IMR-90 (cell line): Measurements from ENCODE around the gene NCKAP5. TPM values are rescaled to one million over a fixed set of nuclear protein-coding genes. Genes with fewer than 3 reads are reported as not detected.

Source experiments
- ATAC-seq: fragments of 200-7000 bp; cut with Tn5 transposase; 2 replicates; pipeline ENCODE4 v1.9.1; 2020; ENCODE audit warnings: low read depth, mild to moderate bottlenecking, moderate library complexity
- BruUV-seq: library from RNA; stranded (reverse); fragments of 400-500 nt; replicated peaks from 2 replicates; lab custom pipeline; 2021; lab: Mats Ljungman, UMichigan
- CTCF ChIA-PET: fragments of 300-600 bp; formaldehyde crosslinking; extraction: SDS; loops from one replicate; lab custom pipeline; 2021; ENCODE audit warnings: antibody characterized with exemption; lab: Yijun Ruan, JAX
- POLR2A ChIA-PET: fragments of 300-600 bp; sonication (Branson Sonifier 250); formaldehyde crosslinking; loops from one replicate; lab custom pipeline; 2022; ENCODE audit warnings: antibody characterized with exemption; ENCODE audit not compliant: unreplicated experiment; lab: Charles Lee
- DNase-seq: peaks from one replicate; pipeline ENCODE4 v3.0.0; 2013
- H2AFZ ChIP-seq: replicated peaks from 2 replicates; pipeline ENCODE3; 2013; ENCODE audit warnings: low read length, mild to moderate bottlenecking; ENCODE audit not compliant: poor library complexity
- H2AK5ac ChIP-seq: 2 replicates; pipeline ENCODE4 v1.6.1; 2013; ENCODE audit warnings: low read depth, low read length, inconsistent platforms
- H2AK9ac ChIP-seq: replicated peaks from 2 replicates; pipeline ENCODE3; 2013; ENCODE audit warnings: mild to moderate bottlenecking, low read depth, low read length, moderate library complexity; ENCODE audit not compliant: poor library complexity
- H2BK120ac ChIP-seq: 2 replicates; pipeline ENCODE4 v1.6.1; 2013; ENCODE audit warnings: low read depth, low read length, inconsistent platforms
- H2BK15ac ChIP-seq: 3 replicates; pipeline ENCODE4 v1.6.1; 2013; ENCODE audit warnings: low read depth, low read length, inconsistent platforms
- H2BK20ac ChIP-seq: 2 replicates; pipeline ENCODE4 v1.6.1; 2013; ENCODE audit warnings: low read depth, mild to moderate bottlenecking, inconsistent platforms, low read length, moderate library complexity
- H2BK5ac ChIP-seq: 2 replicates; pipeline ENCODE4 v1.6.1; 2013; ENCODE audit warnings: mild to moderate bottlenecking, low read depth, low read length, inconsistent platforms; ENCODE audit not compliant: poor library complexity, severe bottlenecking
- H3K14ac ChIP-seq: replicated peaks from 2 replicates; pipeline ENCODE4 v1.6.1; 2013; ENCODE audit warnings: low read depth, low read length, inconsistent platforms
- H3K18ac ChIP-seq: 2 replicates; pipeline ENCODE4 v1.6.1; 2013; ENCODE audit warnings: low read depth, low read length, control low read depth
- H3K23ac ChIP-seq: 2 replicates; pipeline ENCODE4 v1.6.1; 2013; ENCODE audit warnings: low read depth, low read length, inconsistent platforms
- H3K27ac ChIP-seq: 2 replicates; pipeline ENCODE4 v1.5.1; 2013; ENCODE audit warnings: mild to moderate bottlenecking, control low read depth, low read length; ENCODE audit not compliant: insufficient read depth
- H3K27me3 ChIP-seq: 2 replicates; pipeline ENCODE4 v1.6.1; 2013; ENCODE audit warnings: low read length; ENCODE audit not compliant: control insufficient read depth, insufficient read depth
- H3K36me3 ChIP-seq: 2 replicates; pipeline ENCODE4 v1.6.1; 2013; ENCODE audit warnings: low read length, mixed read lengths; ENCODE audit not compliant: control insufficient read depth, insufficient read depth
- H3K4ac ChIP-seq: 2 replicates; pipeline ENCODE4 v1.6.1; 2013; ENCODE audit warnings: low read depth, low read length, inconsistent platforms
- H3K4me1 ChIP-seq: 2 replicates; pipeline ENCODE4 v1.6.1; 2013; ENCODE audit warnings: low read length, mixed read lengths; ENCODE audit not compliant: control insufficient read depth, insufficient read depth
- H3K4me2 ChIP-seq: 2 replicates; pipeline ENCODE4 v1.6.1; 2013; ENCODE audit warnings: low read depth, mild to moderate bottlenecking, control low read depth, low read length, moderate library complexity
- H3K4me3 ChIP-seq: 2 replicates; pipeline ENCODE4 v1.5.1; 2013; ENCODE audit warnings: low read depth, mild to moderate bottlenecking, control low read depth, low read length, moderate library complexity; ENCODE audit not compliant: insufficient read depth
- H3K56ac ChIP-seq: 2 replicates; pipeline ENCODE4 v1.6.1; 2013; ENCODE audit warnings: low read length, inconsistent platforms; ENCODE audit not compliant: insufficient read depth; ENCODE audit errors: extremely low read depth
- H3K79me1 ChIP-seq, 2 experiments: 2 replicates each; pipeline ENCODE4 v1.6.1; 2013; ENCODE audit warnings: low read length in 2 of 2, inconsistent platforms in 1 of 2, low read depth in 1 of 2
- H3K9ac ChIP-seq: 2 replicates; pipeline ENCODE4 v1.6.1; 2013; ENCODE audit warnings: low read depth, low read length, control low read depth
- H3K9me1 ChIP-seq: 2 replicates; pipeline ENCODE4 v1.6.1; 2013; ENCODE audit warnings: low read length, inconsistent platforms; ENCODE audit not compliant: insufficient read depth
- H3K9me3 ChIP-seq: 2 replicates; pipeline ENCODE4 v1.6.1; 2013; ENCODE audit warnings: low read length; ENCODE audit not compliant: control insufficient read depth, insufficient read depth
- H4K20me1 ChIP-seq: 2 replicates; pipeline ENCODE4 v1.6.1; 2013; ENCODE audit warnings: low read length, inconsistent platforms; ENCODE audit not compliant: insufficient read depth
- H4K5ac ChIP-seq: 2 replicates; pipeline ENCODE4 v1.6.1; 2013; ENCODE audit warnings: mild to moderate bottlenecking, low read depth, low read length, control low read depth
- H4K8ac ChIP-seq, 2 experiments: 2 replicates each; pipeline ENCODE4 v1.6.1; 2013; ENCODE audit warnings: low read depth in 2 of 2, low read length in 2 of 2, control low read depth in 1 of 2, inconsistent platforms in 1 of 2
- H4K91ac ChIP-seq: 2 replicates; pipeline ENCODE4 v1.6.1; 2013; ENCODE audit warnings: low read depth, low read length, inconsistent platforms; ENCODE audit not compliant: insufficient read depth
- BHLHE40 ChIP-seq: fragments of 150-350 bp; IDR thresholded peaks from 2 replicates; pipeline ENCODE4 v1.6.1; 2016; ENCODE audit warnings: mild to moderate bottlenecking, low read depth, low read length
- CEBPB ChIP-seq: IDR thresholded peaks from 2 replicates; pipeline ENCODE4 v1.6.1; 2012; ENCODE audit warnings: low read depth, low read length, improper control_type of control experiment
- CHD1 ChIP-seq: IDR thresholded peaks from 2 replicates; pipeline ENCODE4 v1.6.1; 2012; ENCODE audit warnings: low read depth, low read length, improper control_type of control experiment
- MAZ ChIP-seq: IDR thresholded peaks from 2 replicates; pipeline ENCODE4 v1.6.1; 2012; ENCODE audit warnings: low read depth, mild to moderate bottlenecking, low read length, improper control_type of control experiment, moderate library complexity, borderline replicate concordance
- NFE2L2 ChIP-seq: fragments of 150-350 bp; IDR thresholded peaks from 2 replicates; pipeline ENCODE4 v1.6.1; 2016; ENCODE audit warnings: low read depth, mild to moderate bottlenecking, low read length
- RAD21 ChIP-seq: IDR thresholded peaks from 2 replicates; pipeline ENCODE4 v1.6.1; 2012; ENCODE audit warnings: low read length, improper control_type of control experiment
- RFX5 ChIP-seq: IDR thresholded peaks from 2 replicates; pipeline ENCODE4 v1.8.0; 2012; ENCODE audit warnings: low read depth, mild to moderate bottlenecking, low read length, moderate library complexity
- WGBS, 2 experiments: methylation state at CpG; one replicate each; pipeline versions ENCODE4 v1.1.5 to v1.1.7; 2013; ENCODE audit warnings: missing lambda C conversion rate in 2 of 2; ENCODE audit not compliant: insufficient read length in 1 of 2; ENCODE audit errors: extremely low coverage in 2 of 2; 5-methylcytosine and 5-hydroxymethylcytosine counted together
- dilution Hi-C: fragments of 300-500 bp; cut with HindIII; formaldehyde crosslinking; loops from one replicate; pipeline ENCODE4 v1.14.3; 2018; ENCODE audit warnings: low sequenced_read_pairs; ENCODE audit not compliant: unreplicated experiment
- in situ Hi-C: fragments of 300-500 bp; cut with MboI; formaldehyde crosslinking; loops from 3 replicates; pipeline ENCODE4 v1.14.3; 2019; ENCODE audit warnings: low sequenced_read_pairs, inconsistent platforms, mixed read lengths
- intact Hi-C: fragments of 100-400 bp; cut with micrococcal nuclease; formaldehyde crosslinking; loops from 2 replicates; pipeline ENCODE4 v1.10.0; 2022
- polyA plus RNA-seq, 3 experiments: library from polyadenylated mRNA; depleted of rRNA; stranded (reverse); fragments of >200 nt; gene quantifications; 2 replicates each; pipeline ENCODE4 v1.2.3, GENCODE V29; 2012; ENCODE audit warnings: low replicate concordance in 1 of 3
- total RNA-seq: library from RNA; depleted of rRNA; stranded (reverse); fragments of >200 nt; gene quantifications from 2 replicates; pipeline ENCODE4 v1.2.3, GENCODE V29; 2012
- TF ChIP-seq, protein P1 (sequence below): conservative IDR thresholded peaks from 2 replicates; pipeline ENCODE4 v1.5.1; 2012; ENCODE audit warnings: mild to moderate bottlenecking, low read depth, low read length, improper control_type of control experiment

Gene NCKAP5
- total and polyA plus RNA-seq, 2 of the 4 experiments (the other 2 are of a cell fraction), result 2.7 to 3.9 TPM

DNA sequence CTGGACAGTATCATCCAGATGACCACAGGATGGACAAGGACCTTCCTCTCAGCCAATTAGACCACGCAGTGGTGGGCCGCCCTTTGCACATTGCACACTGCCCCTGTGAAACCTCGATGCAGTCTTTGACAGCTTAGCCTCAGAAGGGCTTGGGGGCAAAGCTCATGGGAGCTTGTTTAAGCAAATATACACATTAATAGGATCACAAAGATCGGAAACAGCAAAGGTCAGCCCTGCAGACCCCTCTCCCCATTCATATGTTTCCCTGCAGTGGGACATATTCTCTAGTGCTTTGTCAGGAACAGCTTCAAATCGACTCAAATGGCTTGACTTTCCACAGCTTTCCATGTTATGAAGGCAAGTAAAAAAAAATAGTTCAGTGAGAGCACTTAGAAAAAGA lies 708.7 kb downstream of the NCKAP5 start:
- no peak overlapping the region for H4K8ac ChIP-seq
- H3K4me2 ChIP-seq, result no peak overlapping the region
- ATAC-seq (no peak), DNase-seq (no peak)
- H3K9me1 ChIP-seq, result peaks cover 5% of the 10 kb centered on the region; the same call in 1 of the 2 replicates
- 61% methylated on average over 3 of the region's 5 CpGs; no CpG with 5 or more reads in 1 of the 2 experiments for WGBS, 2 experiments
- H2AFZ ChIP-seq, result no peak overlapping the region
- no peak for TF ChIP-seq RAD21
- TF ChIP-seq CHD1, result no peak
- no peak for TF ChIP-seq CEBPB
- no peak for TF ChIP-seq BHLHE40
- TF ChIP-seq, protein P1, sequence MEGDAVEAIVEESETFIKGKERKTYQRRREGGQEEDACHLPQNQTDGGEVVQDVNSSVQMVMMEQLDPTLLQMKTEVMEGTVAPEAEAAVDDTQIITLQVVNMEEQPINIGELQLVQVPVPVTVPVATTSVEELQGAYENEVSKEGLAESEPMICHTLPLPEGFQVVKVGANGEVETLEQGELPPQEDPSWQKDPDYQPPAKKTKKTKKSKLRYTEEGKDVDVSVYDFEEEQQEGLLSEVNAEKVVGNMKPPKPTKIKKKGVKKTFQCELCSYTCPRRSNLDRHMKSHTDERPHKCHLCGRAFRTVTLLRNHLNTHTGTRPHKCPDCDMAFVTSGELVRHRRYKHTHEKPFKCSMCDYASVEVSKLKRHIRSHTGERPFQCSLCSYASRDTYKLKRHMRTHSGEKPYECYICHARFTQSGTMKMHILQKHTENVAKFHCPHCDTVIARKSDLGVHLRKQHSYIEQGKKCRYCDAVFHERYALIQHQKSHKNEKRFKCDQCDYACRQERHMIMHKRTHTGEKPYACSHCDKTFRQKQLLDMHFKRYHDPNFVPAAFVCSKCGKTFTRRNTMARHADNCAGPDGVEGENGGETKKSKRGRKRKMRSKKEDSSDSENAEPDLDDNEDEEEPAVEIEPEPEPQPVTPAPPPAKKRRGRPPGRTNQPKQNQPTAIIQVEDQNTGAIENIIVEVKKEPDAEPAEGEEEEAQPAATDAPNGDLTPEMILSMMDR, result no peak
- TF ChIP-seq MAZ, result no peak
- TF ChIP-seq NFE2L2, result no peak
- no peak for TF ChIP-seq RFX5
- intact Hi-C loops (no loop called here), in situ Hi-C loops (no loop called here), dilution Hi-C loops (no loop called here)
- no peak overlapping the region for H3K14ac ChIP-seq
- no peak overlapping the region for H3K9ac ChIP-seq
- ChIA-PET CTCF (no interaction called here), POLR2A (no interaction called here)
- H3K36me3 ChIP-seq, result peaks cover 11% of the 10 kb centered on the region
- H3K18ac ChIP-seq, result no peak overlapping the region
- no peak overlapping the region for H2BK20ac ChIP-seq
- H4K5ac ChIP-seq, result no peak overlapping the region
- no peaks in the 10 kb centered on the region for H3K27me3 ChIP-seq
- H2BK120ac ChIP-seq, result no peak overlapping the region
- no peak overlapping the region for H2AK5ac ChIP-seq
- no peak overlapping the region for H2BK15ac ChIP-seq
- no TSS peak for BruUV-seq
- no peaks in the 10 kb centered on the region for H4K20me1 ChIP-seq
- no peak overlapping the region for H2BK5ac ChIP-seq
- H3K4me3 ChIP-seq, result no peak overlapping the region
- no peak overlapping the region for H3K23ac ChIP-seq
- H2AK9ac ChIP-seq, result no peak overlapping the region
- no peak overlapping the region for H3K56ac ChIP-seq
- no peak overlapping the region for H3K4ac ChIP-seq
- H3K27ac ChIP-seq, result no peak overlapping the region
- H4K91ac ChIP-seq, result no peak overlapping the region
- H3K9me3 ChIP-seq, result no peaks in the 10 kb centered on the region
- no peaks in the 10 kb centered on the region for H3K4me1 ChIP-seq
- peaks cover 0 to 3% of the 10 kb centered on the region in 2 experiments; a peak in 1 of 4 replicates for H3K79me1 ChIP-seq
